ENCODE data around the gene PRR5.
A peak's percentile ranks its signal among the peaks of the same experiment; 100 is the strongest.
"Not testable (repeated sequence)": the region's sequence is repeated elsewhere in the genome, so short reads cannot be mapped to it uniquely, and the experiment has no call there.

Gene PRR5, protein sequence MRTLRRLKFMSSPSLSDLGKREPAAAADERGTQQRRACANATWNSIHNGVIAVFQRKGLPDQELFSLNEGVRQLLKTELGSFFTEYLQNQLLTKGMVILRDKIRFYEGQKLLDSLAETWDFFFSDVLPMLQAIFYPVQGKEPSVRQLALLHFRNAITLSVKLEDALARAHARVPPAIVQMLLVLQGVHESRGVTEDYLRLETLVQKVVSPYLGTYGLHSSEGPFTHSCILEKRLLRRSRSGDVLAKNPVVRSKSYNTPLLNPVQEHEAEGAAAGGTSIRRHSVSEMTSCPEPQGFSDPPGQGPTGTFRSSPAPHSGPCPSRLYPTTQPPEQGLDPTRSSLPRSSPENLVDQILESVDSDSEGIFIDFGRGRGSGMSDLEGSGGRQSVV

DNA sequence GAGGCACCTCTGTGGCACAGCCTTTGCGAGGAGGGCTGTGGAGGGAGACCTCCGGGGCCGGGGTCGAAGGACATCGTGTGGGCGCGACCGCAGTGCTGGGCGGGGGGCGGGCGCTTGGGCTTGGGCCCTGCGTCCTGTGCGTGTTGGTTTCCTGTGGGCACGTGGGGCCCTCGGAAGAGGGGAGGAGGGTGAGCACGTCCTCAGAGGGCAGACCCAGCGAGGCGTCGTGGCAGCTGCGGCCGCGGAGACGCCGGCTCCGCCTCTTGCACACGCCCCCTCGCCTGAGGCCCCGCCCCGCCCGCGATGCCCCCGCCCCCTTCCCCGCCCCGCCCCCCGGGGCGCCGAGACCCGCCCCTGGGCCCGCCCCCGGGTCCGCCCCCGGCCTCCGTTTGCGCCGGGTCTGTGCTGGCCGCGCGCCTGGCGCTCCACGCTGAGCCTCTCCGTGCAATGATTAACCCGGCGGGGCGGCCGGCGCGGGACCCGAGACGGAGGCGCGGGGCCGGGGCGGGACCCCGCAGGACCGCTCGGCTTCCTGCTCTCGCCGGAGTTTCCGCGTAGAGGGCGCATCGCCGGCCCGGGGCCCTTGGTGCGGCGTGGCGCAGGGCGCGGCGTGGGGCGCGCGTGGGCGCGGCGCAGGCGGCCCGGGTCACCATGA, at the start of gene PRR5:
TSS of gene PRR5 (plus strand) at position 381 of the 655 bp plus-strand sequence. CDS start at position 652, 271 bp downstream.
- DNase-seq = peak; percentile 49 to 77 (median 66)

DNA sequence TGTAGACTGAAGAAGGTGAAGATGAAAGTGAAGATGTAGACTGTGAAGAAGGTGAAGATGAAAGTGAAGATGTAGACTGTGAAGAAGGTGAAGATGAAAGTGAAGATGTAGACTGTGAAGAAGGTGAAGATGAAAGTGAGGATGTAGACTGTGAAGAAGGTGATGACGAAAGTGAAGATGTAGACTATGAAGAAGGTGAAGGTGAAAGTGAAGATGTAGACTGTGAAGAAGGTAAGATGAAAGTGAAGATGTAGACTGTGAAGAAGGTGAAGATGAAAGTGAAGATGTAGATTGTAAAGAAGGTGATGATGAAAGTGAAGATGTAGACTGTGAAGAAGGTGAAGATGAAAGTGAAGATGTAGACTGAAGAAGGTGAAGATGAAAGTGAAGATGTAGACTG, 49.1 kb upstream of the PRR5 start:
- DNase-seq = not testable (repeated sequence)

DNA sequence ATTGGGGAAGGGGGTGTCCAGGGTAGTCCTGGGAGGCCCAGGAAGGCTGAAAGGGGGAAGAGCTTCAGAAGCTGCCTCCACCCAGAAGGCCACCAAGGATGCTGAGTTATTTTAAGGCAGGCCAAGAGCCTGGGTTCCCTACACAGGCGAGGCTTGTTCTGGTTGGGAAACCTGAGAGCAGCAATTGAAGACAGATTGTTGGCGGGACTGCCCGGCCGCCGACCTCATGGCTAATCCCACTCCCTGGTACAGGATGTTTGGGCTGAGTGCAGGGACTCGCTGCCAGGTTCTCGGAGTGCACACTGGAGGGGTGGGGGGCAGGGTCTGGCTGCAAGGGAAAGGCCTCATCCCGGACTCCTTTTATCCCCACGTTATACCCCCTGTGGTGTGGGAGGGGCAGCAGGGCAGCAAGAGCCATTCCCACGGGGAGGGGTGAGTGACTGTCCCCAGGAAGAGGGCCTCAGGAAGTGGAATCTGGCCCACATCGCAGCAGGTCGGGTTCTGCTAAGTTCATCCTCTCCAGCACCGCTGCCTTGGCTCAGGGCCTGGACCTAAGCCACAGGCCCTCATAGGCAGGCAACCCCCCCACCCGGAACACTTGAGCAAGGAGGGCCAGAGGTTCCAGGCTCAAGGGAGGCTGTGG, 43.6 kb upstream of the PRR5 start:
- no peak for DNase-seq

DNA sequence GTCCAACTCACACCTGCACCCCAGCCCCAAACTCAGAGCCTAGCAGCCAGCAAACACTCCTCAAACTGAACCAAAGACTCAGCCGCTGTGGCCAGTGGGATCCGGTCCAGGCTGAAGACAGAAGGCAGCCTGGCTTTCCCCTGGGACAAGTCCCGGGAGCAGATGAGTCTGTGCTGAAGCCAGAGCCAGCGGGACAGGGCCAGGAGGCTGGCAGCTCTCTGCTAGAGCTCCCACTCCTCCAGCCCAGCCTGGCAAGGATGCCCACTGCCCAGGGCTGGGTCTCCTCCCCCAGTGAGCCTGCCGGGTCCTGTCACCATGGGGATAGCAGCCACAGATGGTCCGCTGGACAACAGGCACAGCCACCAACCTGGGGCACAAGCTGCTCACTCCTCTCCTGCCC, 42.9 kb upstream of the PRR5 start:
- DNase-seq = no peak

DNA sequence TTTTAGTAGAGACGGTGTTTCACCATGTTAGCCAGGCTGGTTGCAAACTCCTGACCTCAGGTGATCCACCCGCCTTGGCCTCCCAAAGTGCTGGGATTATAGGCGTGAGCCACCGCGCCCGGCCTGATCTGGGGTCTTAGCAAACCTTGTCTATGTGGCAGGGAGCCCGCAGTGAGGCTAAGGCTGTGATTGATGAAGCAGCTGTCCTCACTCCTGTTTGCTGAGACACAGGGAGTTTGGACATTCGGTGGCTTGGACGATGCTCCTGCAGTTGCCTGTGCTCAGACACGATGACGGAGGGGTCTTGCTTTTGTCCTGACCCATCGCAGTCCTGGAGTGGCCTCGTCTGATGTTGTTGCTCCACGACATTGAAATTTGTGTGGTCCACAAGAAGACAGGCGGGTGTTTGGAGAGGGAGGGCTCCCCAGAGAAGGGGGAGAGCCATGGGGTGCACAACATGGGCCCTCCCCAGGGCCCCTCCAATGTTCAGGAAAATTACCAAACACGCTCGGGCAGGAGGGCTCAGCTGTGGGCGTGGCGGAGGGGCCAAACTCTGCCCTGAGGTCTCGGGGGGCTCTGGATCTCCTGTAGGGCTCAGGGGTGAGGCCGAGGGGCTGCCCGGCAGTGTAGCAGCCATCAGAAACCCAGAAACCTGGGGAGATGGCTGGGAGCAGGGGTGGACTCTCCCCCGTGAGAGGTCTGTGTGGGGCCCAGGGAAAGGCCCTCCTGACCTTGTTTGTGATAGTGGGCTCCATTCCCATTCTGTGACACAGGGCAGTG, 41.8 kb upstream of the PRR5 start:
- DNase-seq = no peak

DNA sequence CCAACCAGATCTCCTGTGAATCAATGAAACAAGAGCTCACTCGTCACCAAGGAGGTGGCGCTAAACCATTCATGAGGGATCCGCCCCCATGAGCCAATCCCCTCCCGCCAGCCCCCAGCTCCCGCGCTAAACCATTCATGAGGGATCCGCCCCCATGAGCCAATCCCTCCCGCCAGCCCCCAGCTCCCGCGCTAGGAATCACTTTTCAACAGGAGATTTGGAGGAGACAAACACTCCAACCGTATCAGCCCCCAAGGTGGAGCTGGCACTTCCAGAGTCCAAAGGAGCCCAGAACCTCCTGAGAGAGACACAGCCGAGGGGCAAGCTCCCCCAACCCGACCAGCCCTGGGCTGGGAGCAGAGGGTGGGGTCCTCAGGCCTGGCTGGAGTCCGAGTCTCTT, 40.9 kb upstream of the PRR5 start:
- DNase-seq = no peak

DNA sequence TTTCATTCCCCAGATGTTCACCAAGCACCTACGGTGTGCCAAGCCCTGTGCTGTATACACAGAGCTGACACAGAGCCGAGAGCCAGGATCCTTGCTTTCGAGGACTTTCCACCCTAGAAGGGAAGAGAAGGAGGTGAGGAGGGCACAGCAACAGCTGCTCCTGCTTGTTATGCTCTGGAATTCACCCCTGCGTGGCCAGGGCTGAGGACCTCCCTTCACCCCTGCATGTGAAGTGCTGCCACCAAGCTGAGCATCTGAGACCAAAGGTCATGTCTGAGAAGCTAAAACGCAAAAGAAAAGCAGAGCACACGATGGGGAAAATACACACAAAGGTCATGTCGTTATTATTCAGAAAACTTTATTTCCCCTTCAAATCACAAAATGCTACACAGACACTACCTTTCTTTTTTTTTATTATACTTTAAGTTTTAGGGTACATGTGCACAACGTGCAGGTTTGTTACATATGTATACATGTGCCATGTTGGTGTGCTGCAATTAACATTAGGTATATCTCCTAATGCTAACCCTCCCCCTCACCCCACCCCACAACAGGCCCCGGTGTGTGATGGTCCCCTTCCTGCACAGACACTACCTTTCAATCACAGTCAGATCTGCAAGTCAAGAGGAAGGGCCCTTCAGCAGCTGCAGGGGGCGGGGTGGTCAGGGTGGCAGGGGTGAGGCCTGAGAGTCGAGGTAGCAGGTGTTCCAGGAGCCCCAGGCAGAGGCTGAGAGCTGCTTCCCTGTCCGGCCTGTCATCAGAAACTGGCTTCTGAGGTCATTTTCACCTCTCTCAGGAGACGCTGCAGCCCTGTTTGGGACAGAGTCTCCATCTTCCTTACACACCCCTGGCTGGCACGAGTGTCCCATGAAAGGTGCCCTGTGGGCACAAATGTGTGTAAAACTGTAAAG, 40.1 kb upstream of the PRR5 start:
- no peak for DNase-seq

DNA sequence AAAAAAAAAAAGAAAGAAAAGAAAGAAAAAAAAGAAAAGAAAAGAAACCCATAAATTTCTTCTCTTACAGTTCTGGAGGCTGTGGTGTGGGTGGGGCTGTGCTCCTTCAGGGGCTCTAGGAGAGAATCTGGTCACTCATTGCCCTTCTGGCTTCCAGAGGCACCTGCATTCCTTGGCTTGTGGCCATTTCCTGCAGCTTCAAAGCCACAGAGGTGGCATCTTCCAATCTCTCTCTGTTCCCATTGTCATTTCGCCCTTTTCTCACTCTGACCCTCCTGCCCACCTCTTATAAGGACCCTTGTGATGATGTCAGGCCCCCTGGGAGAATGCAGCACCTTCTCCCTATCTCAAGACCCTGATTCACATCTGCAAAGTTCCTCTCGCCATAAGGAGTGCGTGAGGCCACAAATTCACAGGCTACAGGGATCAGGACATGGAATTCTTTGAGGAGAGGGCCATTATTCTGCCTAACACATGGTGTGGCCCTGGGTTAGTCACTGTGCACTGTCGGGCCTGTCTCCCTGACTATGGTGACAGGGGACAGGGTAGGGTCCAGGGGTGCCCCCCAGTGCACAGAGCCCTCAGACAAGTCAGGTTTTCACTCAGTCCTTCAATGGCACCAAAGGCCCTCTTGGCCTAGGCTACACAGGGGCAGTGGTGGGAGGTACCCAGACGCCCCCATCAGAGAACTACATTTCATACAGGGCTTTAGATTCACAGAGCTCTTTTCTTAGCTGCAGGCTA, 38.6 kb upstream of the PRR5 start:
- DNase-seq = no peak

DNA sequence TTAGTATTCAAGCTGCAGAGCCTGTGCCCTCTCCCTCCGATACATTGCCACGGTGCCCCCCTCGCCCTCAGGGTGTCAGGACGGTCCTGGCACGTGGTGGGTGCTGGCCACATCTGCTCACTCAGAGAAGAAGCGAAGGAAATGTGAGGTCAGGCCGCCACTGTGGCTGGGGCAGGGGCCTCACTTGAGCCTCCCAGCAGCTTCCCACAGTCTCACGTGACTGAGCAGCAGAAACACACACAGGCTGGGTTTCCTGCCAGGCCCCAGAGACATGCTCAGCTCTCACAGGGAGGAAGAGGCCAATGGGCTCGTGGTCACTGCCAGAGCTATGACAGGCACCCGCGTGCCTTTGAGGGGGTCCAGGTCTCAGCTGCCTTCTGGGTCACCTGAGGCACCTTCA, 37.9 kb upstream of the PRR5 start:
- peak in 1 of 4 experiments; percentile 26 for DNase-seq

DNA sequence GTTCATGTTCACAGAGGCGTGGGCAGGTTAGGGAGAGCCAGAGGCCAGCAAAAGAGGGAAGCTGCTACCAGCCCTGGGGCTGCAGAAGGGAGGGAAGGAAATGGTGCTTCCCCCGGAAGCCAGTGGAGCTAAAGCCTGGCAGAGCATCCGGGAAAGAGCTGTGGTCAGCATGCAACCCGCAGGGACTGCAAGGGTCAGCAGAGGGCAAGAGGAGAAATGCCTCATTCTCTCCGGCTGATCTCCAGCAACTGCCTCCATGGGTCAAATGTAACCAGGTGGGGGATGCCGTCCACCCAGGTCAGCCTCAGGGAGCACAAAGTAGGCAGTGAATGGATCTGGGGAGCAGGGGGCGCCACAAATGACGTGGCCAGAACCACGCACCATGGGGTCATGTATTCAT, 36.9 kb upstream of the PRR5 start:
- DNase-seq = no peak

DNA sequence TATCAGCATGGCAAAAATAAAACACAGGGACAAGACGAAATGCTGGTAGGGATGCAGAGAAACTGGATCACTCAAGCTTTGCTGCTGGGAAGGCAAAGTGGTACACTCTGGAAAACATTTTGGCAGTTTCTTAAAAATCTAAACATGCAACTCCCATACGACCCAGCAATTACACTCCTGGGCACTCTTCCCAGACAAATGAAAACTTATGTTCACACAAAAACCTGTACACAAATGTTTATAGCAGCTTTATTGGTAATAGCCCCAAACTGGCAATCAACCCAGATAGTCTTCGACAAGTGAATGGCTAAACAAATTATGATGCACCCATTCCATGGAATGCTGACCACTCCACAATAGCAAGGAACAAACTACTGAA, 35.8 kb upstream of the PRR5 start:
- no peak for DNase-seq

DNA sequence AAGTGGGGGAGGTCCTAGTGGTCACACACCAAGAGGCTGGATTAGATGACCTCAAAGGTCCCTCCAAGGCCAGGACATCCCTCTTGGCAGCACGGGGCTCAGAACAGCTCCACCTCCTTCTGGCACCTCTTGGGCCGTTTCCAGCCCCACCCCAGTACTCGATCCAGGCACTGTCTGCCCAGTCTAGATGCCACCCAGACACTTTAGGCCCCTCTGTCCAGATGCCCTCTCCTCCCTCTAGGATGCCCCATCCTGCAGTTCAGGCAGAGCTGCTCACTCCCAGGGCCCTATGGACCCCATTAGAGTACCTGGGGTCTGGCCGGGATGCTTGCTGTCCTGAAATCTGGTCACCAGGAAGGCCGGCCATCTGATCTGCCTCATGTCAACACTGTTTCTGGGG, 34.7 kb upstream of the PRR5 start:
- DNase-seq = no peak

DNA sequence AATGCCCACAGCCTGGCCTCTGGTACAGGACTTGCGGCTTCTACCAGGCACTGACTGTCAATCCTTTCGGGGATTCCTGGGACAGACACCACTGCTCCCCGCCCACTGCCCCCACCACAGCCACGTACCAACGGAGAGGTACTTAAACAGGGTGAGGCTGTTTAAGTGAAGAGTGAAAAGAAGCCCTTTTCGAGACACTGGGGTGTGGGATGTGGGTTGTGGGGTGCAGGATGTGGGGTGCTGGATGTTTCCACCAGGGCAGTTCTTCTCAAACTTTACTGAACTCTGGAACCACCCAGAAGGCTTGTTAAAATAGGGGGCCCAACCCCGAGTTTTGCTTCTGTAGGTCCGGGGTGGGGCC, 34.2 kb upstream of the PRR5 start:
- peak in 2 of 4 experiments; percentile 38 to 53 for DNase-seq

DNA sequence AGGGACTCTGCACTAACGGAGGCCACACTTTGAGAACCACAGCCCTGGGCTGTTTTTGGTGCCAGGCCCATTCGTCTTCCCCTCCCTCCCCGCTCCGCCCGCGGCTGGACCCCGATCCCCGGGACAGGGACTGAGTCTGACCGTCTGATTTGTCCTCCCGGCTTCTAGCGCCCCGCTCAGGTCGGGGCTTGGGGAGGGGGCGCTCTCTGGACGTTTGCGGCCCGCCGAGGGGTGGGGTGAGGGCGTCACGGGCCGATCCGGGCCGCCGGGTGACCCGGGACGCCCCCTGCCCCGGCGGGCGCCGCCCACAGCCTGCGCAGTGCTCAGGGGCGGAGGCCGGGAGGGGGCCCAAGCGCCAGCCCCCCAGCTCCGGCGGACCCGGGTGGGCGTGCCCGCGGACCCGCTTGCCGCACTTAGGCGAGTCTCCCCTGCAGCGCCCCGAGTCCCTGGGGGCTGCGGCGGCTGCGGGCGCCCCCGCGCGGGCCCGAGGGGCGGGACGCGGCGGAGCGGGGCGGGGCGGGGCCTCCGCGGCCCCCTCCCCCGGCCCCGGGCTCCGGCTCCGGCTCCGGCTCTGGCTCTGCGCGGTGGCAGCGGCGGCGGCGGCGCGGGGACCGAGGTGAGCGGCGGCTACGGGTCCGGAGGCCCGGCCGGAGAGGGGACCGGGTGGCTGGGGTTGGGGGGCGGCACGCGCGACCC, 33.7 kb upstream of the PRR5 start:
- peak in 2 of 4 experiments; percentile 12 to 57 for DNase-seq

DNA sequence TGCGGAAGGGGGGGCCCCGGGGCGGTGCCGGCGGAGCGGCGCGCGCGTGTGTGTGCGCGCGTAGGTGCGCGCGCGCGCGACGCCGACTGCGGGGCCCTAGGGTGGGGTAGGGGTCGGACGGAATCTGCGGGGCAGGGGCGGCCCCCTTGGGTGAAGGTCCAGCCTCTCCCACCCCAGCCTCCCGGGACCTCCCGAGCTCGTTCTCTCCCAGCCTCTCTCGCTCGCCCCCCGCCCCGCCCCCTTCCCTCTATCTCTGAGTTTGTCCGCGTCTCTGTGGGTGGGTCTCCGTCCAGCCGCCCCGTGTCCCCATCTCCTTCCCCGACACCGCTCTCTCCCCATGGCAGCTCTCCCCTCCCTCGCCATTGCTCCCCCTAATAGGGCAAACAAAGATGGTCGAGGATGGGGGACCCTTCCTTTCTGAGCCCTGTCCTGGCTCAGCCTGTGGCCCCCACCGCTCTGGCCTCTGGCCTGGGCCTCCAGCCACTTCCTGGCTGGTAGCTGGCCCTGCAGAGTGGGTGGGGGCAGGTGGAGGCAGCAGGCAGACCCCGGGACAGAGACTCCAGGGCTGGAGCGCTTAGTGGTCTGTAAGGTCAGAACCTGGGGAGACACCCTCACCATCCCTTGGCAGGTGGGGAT, 33.0 kb upstream of the PRR5 start:
- DNase-seq = no peak

DNA sequence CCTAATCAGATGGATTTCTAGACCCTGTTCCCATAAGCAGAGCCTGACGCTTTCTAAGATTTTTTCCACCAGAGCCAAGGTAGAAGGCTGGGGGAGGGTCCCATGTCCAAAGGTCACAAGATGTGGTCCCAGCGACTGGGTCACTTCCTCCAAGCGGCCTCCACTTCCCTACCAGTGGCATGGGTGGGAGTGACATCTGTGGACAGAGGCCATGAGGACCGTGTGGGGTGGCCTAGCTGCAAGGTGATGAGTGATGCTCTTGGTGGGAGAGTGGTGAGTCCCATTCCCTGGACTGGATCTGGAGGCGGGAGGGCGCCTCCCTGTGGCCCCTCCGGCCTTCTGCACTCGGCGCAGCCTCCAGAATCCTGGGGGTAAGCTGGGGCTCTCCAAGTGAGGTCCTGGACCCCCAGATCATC, 32.4 kb upstream of the PRR5 start:
- no peak for DNase-seq

DNA sequence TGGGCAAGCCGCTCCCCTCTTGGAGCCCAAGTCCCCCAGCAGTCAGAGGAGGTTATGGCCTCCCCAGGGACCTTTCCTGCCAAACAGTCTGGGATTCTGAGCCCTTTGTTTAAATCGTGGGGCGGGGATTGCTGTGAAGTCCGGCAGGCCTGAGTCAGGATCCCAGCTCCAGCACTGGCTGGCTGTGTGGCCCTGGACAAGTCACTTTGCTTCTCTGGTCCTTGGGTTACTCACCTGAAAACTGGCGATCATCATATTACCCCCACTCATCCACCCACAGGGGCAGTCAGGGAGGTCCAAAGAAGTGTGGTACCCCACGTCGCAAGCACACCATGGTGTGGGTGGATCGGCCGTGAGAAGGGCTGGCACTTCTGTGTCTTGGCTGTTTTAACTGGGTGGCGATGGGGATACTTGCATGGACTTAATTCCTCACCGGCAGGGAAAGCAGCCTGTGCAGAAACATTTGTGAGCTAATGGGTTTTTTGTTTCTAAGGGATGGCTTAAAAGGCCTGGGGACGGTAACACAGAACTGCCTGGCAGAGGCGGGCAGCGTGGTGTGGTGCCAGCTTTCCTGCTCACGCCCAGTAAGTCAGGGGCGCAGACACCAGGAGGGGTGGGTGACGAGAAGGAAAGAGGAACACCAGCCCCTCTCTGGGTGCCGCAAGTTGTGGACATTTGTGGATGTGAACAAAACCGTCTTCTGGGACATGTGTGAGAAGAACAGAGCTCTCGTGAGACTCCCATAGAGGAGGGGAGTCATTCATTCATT, 31.6 kb upstream of the PRR5 start:
- DNase-seq = no peak

DNA sequence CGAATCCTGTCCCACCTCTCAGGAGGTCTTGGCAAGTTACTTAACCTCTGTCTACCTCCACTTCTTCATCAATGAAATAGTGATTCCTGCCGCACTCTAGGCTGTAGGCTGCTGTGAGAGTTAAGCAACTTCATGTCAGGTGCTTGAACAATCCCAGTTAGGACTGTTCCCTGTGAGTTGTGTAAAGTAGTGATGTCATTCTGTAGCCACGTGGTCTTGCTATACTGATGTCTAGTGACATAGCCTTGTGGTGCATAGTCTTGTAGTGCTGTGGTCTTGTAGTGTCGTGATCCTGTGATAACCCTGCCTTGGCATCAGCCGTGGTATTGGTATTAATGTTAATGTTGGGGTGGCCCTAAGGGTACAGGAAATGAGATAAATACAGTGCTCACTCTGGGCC, 30.3 kb upstream of the PRR5 start:
- no peak for DNase-seq

DNA sequence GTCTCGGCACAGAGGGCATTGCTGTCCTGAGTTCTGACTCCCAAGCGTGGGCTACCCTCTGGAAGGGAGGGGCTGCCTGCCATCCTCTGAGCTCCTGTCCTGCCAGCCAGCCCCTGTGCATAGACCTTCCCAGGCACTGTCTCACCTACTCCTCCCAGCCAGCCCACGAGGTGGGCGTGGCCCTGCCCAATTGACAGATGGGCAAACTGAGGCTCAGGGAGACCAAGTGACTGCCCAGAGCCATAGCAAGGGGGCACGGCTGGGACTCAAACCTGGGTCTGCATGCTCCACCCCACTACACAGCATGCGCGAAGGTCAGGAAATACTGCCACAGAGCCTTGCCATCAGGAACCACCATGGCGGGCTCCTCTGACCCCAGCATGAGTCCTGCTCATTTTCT, 29.4 kb upstream of the PRR5 start:
- DNase-seq = no peak

DNA sequence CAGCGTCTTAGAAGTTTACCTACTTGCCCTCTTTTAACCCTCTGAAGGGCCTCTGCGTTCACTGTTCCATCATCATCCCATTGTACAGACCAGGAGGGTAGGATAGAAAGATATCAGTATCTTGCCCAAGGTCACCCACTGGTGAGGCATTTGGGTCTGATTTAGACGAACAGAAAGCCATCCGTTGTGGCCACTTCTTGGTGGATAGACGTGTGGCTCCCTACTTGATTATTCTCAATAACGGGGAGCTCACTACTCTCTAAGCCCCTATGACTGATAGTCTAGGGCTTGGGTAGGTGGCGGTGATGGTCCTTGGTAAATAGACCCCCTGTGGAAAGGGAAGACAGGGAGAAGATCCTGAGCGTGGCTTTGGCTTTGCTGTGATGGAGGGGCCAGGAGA, 28.6 kb upstream of the PRR5 start:
- no peak for DNase-seq

Data from activated naive CD4-positive, alpha-beta T cell (primary cell).